Tibial nerve (tissue), 4 donors: Measurements from ENCODE around the gene VGLL2. TPM values are rescaled to one million over a fixed set of nuclear protein-coding genes. Genes with fewer than 3 reads are reported as not detected.

Source experiments
- DNase-seq, 2 donors: peaks; one replicate each; pipeline ENCODE4 v3.0.0-alpha.2; 2019; ENCODE audit warnings: low spot score in 2 of 2
- H3K27ac ChIP-seq, 4 donors: fragments of 200-600 bp; sonication (generic) in 3 of 4; one replicate each; pipeline ENCODE4 v1.5.1; 2017 to 2019; ENCODE audit warnings: mild to moderate bottlenecking in 1 of 4
- H3K27me3 ChIP-seq, 2 donors: fragments of 200-600 bp; sonication (generic) in 1 of 2; one replicate each; pipeline versions ENCODE4 v1.5.1 to v1.6.0; 2017 to 2019
- H3K36me3 ChIP-seq, 3 donors: fragments of 200-600 bp; sonication (generic); one replicate each; pipeline ENCODE4 v1.5.1; 2018 to 2019
- H3K4me1 ChIP-seq, 4 donors: fragments of 200-600 bp; sonication (generic) in 3 of 4; one replicate each; pipeline ENCODE4 v1.5.1; 2017 to 2019
- H3K4me3 ChIP-seq, 4 donors: fragments of 200-600 bp; sonication (generic) in 3 of 4; one replicate each; pipeline ENCODE4 v1.5.1; 2017 to 2019; ENCODE audit warnings: mild to moderate bottlenecking in 1 of 4, moderate library complexity in 1 of 4
- H3K9me3 ChIP-seq, 4 donors: fragments of 200-600 bp; sonication (generic) in 3 of 4; one replicate each; pipeline ENCODE4 v1.5.1; 2017 to 2019
- EP300 ChIP-seq, 2 donors: sonication (generic); formaldehyde crosslinking; IDR thresholded peaks; one replicate each; pipeline ENCODE4 v1.6.1; 2017; ENCODE audit warnings: antibody characterized with exemption in 2 of 2, mild to moderate bottlenecking in 1 of 2
- POLR2A ChIP-seq, 2 donors: fragments of 450-650 bp; IDR thresholded peaks; one replicate each; pipeline ENCODE4 v1.6.1; 2017; ENCODE audit warnings: antibody characterized with exemption in 2 of 2, mild to moderate bottlenecking in 2 of 2, moderate library complexity in 2 of 2
- WGBS, 2 donors: methylation state at CpG; one replicate each; pipeline ENCODE4 v1.1.5; 2018; 5-methylcytosine and 5-hydroxymethylcytosine counted together
- small RNA-seq: library from RNA; depleted of rRNA; stranded (forward); fragments of <200 nt; gene quantifications from one replicate; pipeline ENCODE3, GENCODE V24; 2016
- total RNA-seq, 4 donors: library from RNA; depleted of rRNA; stranded (reverse); fragments of >200 nt; gene quantifications; one replicate each; pipeline ENCODE4 v1.1.0, GENCODE V29; 2016
- TF ChIP-seq, protein P1 (sequence below), 5 experiments: fragments of 200-600 bp in 3 of 5; fragments of 450-650 bp in 2 of 5; sonication (generic) in 3 of 5; IDR thresholded peaks; one replicate each; pipeline ENCODE4 v1.5.1; 2016 to 2019; ENCODE audit warnings: antibody characterized with exemption in 5 of 5, mild to moderate bottlenecking in 3 of 5, moderate library complexity in 2 of 5

The VGLL2 gene
- total RNA-seq, 4 donors from 2014 or later, result not detected

DNA sequence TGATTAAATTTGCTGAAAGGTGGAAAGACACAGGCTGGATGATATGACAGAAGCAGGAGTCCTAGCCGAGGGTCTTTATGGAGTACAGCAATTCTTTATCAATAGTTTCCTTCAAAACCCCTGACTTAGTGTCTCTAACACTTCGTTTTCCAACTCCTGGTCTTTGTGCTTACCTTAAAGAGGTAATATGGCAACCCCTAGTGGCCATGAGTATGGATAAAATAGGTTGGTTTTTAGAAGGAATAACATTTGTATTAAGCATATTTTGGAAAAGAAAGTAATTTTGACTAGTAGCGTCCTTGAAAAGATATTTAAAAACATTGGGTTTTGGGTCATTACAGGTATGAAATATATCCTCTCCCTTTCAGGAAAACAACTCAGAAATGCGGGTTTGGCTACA lies 51.9 kb downstream of the VGLL2 start:
- H3K9me3 ChIP-seq, result no peaks in the 10 kb centered on the region
- no peak overlapping the region for H3K27ac ChIP-seq
- H3K36me3 ChIP-seq, result no peaks in the 10 kb centered on the region
- H3K4me1 ChIP-seq, result no peaks in the 10 kb centered on the region
- DNase-seq, result no peak
- TF ChIP-seq POLR2A (IDR thresholded peaks at IDR 0.05) (no peak), EP300 (IDR thresholded peaks at IDR 0.05) (no peak)
- TF ChIP-seq, protein P1, sequence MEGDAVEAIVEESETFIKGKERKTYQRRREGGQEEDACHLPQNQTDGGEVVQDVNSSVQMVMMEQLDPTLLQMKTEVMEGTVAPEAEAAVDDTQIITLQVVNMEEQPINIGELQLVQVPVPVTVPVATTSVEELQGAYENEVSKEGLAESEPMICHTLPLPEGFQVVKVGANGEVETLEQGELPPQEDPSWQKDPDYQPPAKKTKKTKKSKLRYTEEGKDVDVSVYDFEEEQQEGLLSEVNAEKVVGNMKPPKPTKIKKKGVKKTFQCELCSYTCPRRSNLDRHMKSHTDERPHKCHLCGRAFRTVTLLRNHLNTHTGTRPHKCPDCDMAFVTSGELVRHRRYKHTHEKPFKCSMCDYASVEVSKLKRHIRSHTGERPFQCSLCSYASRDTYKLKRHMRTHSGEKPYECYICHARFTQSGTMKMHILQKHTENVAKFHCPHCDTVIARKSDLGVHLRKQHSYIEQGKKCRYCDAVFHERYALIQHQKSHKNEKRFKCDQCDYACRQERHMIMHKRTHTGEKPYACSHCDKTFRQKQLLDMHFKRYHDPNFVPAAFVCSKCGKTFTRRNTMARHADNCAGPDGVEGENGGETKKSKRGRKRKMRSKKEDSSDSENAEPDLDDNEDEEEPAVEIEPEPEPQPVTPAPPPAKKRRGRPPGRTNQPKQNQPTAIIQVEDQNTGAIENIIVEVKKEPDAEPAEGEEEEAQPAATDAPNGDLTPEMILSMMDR (IDR thresholded peaks at IDR 0.05), result no peak
- H3K27me3 ChIP-seq, result no peaks in the 10 kb centered on the region
- H3K4me3 ChIP-seq, result no peak overlapping the region
- WGBS, 2 donors, result 38 to 53% methylated on average over 4 of the region's 4 CpGs

Small RNAs within 50 kb of the gene (small RNA-seq; reads per million reads assigned to genes)
- not detected for gene RN7SKP18

Other genes starting within 250 kb of the VGLL2 start
- not detected for gene ROS1, start 160.4 kb downstream of the VGLL2 start, total RNA-seq
- gene DCBLD1, start 217.1 kb downstream of the VGLL2 start, total RNA-seq, result 10 to 100 TPM in 2 of 4 donors, 1 to 10 TPM in 2; 6.9 to 13.2 (median 10.0) TPM